KG1 (cell line): Measurements from ENCODE around the gene XYLT1.
"Not testable (repeated sequence)": the region's sequence is repeated elsewhere in the genome, so short reads cannot be mapped to it uniquely, and the experiment has no call there.

ENCODE experiments used
- DNase-seq: peaks from one replicate; lab custom pipeline; 2025; lab: John Stamatoyannopoulos, UW

XYLT1 gene

GRCh38 chr16:17431968-17432625 is 38.7 kb downstream of the XYLT1 start:
- no peak for DNase-seq

- no peak for DNase-seq
These were observed 39.7 kb downstream of the XYLT1 start for GRCh38 chr16:17431012-17431411.

GRCh38 chr16:17426451-17426850 is 44.3 kb downstream of the XYLT1 start:
- DNase-seq, result no peak

- DNase-seq, result no peak
These were observed 46.0 kb downstream of the XYLT1 start for GRCh38 chr16:17424771-17425170.

GRCh38 chr16:17423221-17423620 is 47.5 kb downstream of the XYLT1 start:
- DNase-seq, result no peak

- DNase-seq, result no peak
These were observed 49.9 kb downstream of the XYLT1 start for GRCh38 chr16:17420816-17421215.

- no peak for DNase-seq
These were observed 51.5 kb downstream of the XYLT1 start for GRCh38 chr16:17419266-17419665.

GRCh38 chr16:17417740-17418139 is 53.0 kb downstream of the XYLT1 start:
- DNase-seq, result no peak

GRCh38 chr16:17416461-17417311 is 54.1 kb downstream of the XYLT1 start:
- no peak for DNase-seq

- DNase-seq, result no peak
These were observed 55.8 kb downstream of the XYLT1 start for GRCh38 chr16:17414916-17415315.

GRCh38 chr16:17414421-17414820 is 56.3 kb downstream of the XYLT1 start:
- no peak for DNase-seq

GRCh38 chr16:17413508-17413907 is 57.3 kb downstream of the XYLT1 start:
- no peak for DNase-seq

GRCh38 chr16:17412791-17413190 is 58.0 kb downstream of the XYLT1 start:
- DNase-seq, result no peak

GRCh38 chr16:17412221-17412620 is 58.5 kb downstream of the XYLT1 start:
- no peak for DNase-seq

GRCh38 chr16:17411263-17411662 is 59.5 kb downstream of the XYLT1 start:
- DNase-seq, result no peak

GRCh38 chr16:17410316-17410715 is 60.4 kb downstream of the XYLT1 start:
- DNase-seq, result not testable (repeated sequence)

GRCh38 chr16:17409894-17410293 is 60.9 kb downstream of the XYLT1 start:
- no peak for DNase-seq

- no peak for DNase-seq
These were observed 61.8 kb downstream of the XYLT1 start for GRCh38 chr16:17408955-17409441.

- DNase-seq, result no peak
These were observed 62.5 kb downstream of the XYLT1 start for GRCh38 chr16:17408296-17408695.

GRCh38 chr16:17407321-17407720 is 63.4 kb downstream of the XYLT1 start:
- no peak for DNase-seq

- no peak for DNase-seq
These were observed 65.6 kb downstream of the XYLT1 start for GRCh38 chr16:17404941-17405689.

- no peak for DNase-seq
These were observed 66.8 kb downstream of the XYLT1 start for GRCh38 chr16:17403859-17404545.
